ENCODE data around the gene PVR.

- TF ChIP-seq YY1 (IDR thresholded peaks at IDR 0.05; ENCODE audit: insufficient read depth, insufficient read length) (no peak), ZNF274 (IDR thresholded peaks at IDR 0.05; ENCODE audit: low read depth, low read length) (no peak)
These were observed 2.3 kb downstream of the PVR start for GRCh38 chr19:44646049-44646416.

Measured in NT2/D1 (cell line).